Inferior parietal cortex (tissue), 1 donor: ENCODE data around the gene EFS.

Experiments
- DNase-seq: peaks from one replicate; pipeline ENCODE4 v3.0.0-alpha.2; 2016; ENCODE audit errors: extremely low spot score

The EFS gene

DNA sequence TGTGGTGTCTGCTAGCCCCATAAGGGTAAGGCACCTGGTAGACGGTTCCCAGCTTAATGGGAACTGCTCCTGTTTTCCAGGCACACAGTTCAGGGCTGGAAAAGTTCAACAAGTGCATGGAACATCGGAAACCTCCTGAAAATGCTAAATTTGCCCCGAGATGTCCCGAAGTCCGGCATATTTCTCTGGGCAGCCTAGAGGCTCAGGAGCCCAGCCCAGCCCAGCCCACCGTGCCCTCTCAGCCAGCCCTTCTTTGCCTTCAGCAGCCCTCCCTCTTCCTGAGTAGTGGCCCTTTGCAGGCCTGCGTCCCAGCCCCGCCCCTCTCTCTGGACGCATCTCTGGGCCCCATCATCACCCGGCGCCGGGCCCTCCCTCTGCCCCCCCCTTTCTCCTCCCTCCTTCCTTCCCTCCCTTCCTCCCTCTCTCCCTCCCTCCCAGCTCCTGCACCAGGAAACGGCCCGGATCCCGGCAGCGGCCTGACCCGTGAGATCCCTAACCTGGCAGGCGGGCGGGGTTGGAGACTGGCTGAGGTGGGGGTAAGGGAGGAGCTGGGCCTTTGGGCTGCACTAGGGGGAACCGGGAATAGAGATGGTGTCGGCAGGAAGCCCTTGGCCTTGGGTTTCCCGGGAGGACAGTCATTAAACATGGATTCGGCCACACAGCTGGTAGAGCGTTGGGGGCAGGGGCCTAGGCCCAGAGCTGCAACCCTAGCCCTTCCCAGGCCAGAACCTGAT, 58.4 kb downstream of the EFS start, which contains the start of gene BCL2L2:
Gene BCL2L2, plus strand, starts transcription at position 422 of the 734 bp plus-strand sequence. CDS start 935 bp downstream, outside the sequence.
- peak; percentile 60 for DNase-seq
